CD8-positive, alpha-beta memory T cell (primary cell): ENCODE data around the gene MAGI1. TPM values are rescaled to one million over a fixed set of nuclear protein-coding genes. Genes with fewer than 3 reads are reported as not detected.

Source experiments
- CTCF ChIA-PET: fragments of 350-600 bp; sonication (Branson Sonifier 250); formaldehyde crosslinking; loops from one replicate; lab custom pipeline; 2021; ENCODE audit warnings: antibody characterized with exemption; lab: Charles Lee
- POLR2A ChIA-PET: fragments of 350-600 bp; sonication (Branson Sonifier 250); formaldehyde crosslinking; loops from one replicate; lab custom pipeline; 2021; ENCODE audit warnings: antibody characterized with exemption; lab: Charles Lee
- DNase-seq, 5 donors: peaks; one replicate each; pipeline versions ENCODE4 v3.0.0 to v3.0.0-alpha.2; 2020 to 2022; ENCODE audit warnings: mixed read lengths in 1 of 5
- H3K27ac ChIP-seq: one replicate; pipeline ENCODE4 v1.7.0; 2013; ENCODE audit warnings: low read depth, mild to moderate bottlenecking, low read length, moderate library complexity
- H3K27me3 ChIP-seq: 2 replicates; pipeline ENCODE4 v1.7.0; 2013; ENCODE audit warnings: low read length, mild to moderate bottlenecking; ENCODE audit not compliant: insufficient read depth, poor library complexity, severe bottlenecking
- H3K36me3 ChIP-seq: 2 replicates; pipeline ENCODE4 v1.7.0; 2013; ENCODE audit warnings: mild to moderate bottlenecking, low read length, moderate library complexity; ENCODE audit not compliant: insufficient read depth
- H3K4me1 ChIP-seq: 2 replicates; pipeline ENCODE4 v1.7.0; 2013; ENCODE audit warnings: mild to moderate bottlenecking, low read length, moderate library complexity; ENCODE audit not compliant: insufficient read depth
- H3K4me3 ChIP-seq: 2 replicates; pipeline ENCODE4 v1.7.0; 2013; ENCODE audit warnings: mild to moderate bottlenecking, low read length
- H3K9me3 ChIP-seq: 2 replicates; pipeline ENCODE4 v1.7.0; 2013; ENCODE audit warnings: mild to moderate bottlenecking, low read length
- H3K27ac Mint-ChIP-seq, 8 donors: one replicate each; pipeline ENCODE4 v1.8.0; 2020 to 2021; ENCODE audit warnings: mixed read lengths in 8 of 8, mild to moderate bottlenecking in 6 of 8, inconsistent platforms in 3 of 8, moderate library complexity in 3 of 8
- H3K27me3 Mint-ChIP-seq, 2 donors: one replicate each; pipeline ENCODE4 v1.8.0; 2020 to 2021; ENCODE audit warnings: mixed read lengths in 2 of 2, mild to moderate bottlenecking in 1 of 2, moderate library complexity in 1 of 2
- H3K36me3 Mint-ChIP-seq, 3 donors: one replicate each; pipeline ENCODE4 v1.8.0; 2020 to 2021; ENCODE audit warnings: mixed read lengths in 3 of 3, inconsistent platforms in 1 of 3, mild to moderate bottlenecking in 1 of 3
- H3K4me1 Mint-ChIP-seq, 3 donors: one replicate each; pipeline ENCODE4 v1.8.0; 2020 to 2021; ENCODE audit warnings: mixed read lengths in 3 of 3, inconsistent platforms in 1 of 3, mild to moderate bottlenecking in 1 of 3
- H3K4me3 Mint-ChIP-seq, 7 donors: one replicate each; pipeline ENCODE4 v1.8.0; 2020 to 2021; ENCODE audit warnings: mixed read lengths in 7 of 7, mild to moderate bottlenecking in 6 of 7, moderate library complexity in 4 of 7, inconsistent platforms in 2 of 7
- H3K9me3 Mint-ChIP-seq, 5 donors: one replicate each; pipeline ENCODE4 v1.8.0; 2020 to 2022; ENCODE audit warnings: mixed read lengths in 5 of 5, mild to moderate bottlenecking in 3 of 5, moderate library complexity in 2 of 5, inconsistent platforms in 1 of 5
- polyA plus RNA-seq: library from polyadenylated mRNA; unstranded; fragments of 300-500 nt; fragmentation: Illumina TruSeq; gene quantifications from one replicate; pipeline ENCODE4 v1.2.3, GENCODE V29; 2021
- total RNA-seq, 2 experiments: library from RNA; stranded (reverse); gene quantifications; one replicate each; pipeline ENCODE4 v1.2.3, GENCODE V29; 2021

Gene MAGI1
- total and polyA plus RNA-seq, 3 experiments from 2014 or later = 0.15 to 0.42 TPM; not detected in 1

GRCh38 chr3:65419233-65419632 is 619.5 kb downstream of the MAGI1 start:
- Mint-ChIP-seq H3K4me3 (no peak overlapping the region), H3K4me1 (no peaks in the 10 kb centered on the region), H3K9me3 (peaks cover 1 to 11% (median 6%) of the 10 kb centered on the region in 5 donors), H3K27me3 (peaks cover 0 to 3% of the 10 kb centered on the region in 2 donors), H3K27ac (no peak overlapping the region), H3K36me3 (no peaks in the 10 kb centered on the region)
- no peak for DNase-seq
- H3K27ac ChIP-seq = no peak overlapping the region
- POLR2A ChIA-PET = no interaction called here
- H3K36me3 ChIP-seq = no peaks in the 10 kb centered on the region
- no peaks in the 10 kb centered on the region for H3K4me1 ChIP-seq
- no peaks in the 10 kb centered on the region for H3K27me3 ChIP-seq
- H3K9me3 ChIP-seq = no peaks in the 10 kb centered on the region
- CTCF ChIA-PET = no interaction called here
- no peak overlapping the region for H3K4me3 ChIP-seq

- H3K4me1 Mint-ChIP-seq = no peaks in the 10 kb centered on the region
- Histone ChIP-seq H3K4me1 (no peaks in the 10 kb centered on the region), H3K27ac (no peak overlapping the region), H3K27me3 (no peaks in the 10 kb centered on the region), H3K4me3 (no peak overlapping the region), H3K36me3 (no peaks in the 10 kb centered on the region), H3K9me3 (no peaks in the 10 kb centered on the region)
- no peak overlapping the region for H3K27ac Mint-ChIP-seq
- CTCF ChIA-PET = no interaction called here
- POLR2A ChIA-PET = no interaction called here
- peaks cover 1 to 16% (median 3%) of the 10 kb centered on the region in 5 donors for H3K9me3 Mint-ChIP-seq
- H3K36me3 Mint-ChIP-seq = no peaks in the 10 kb centered on the region
- H3K4me3 Mint-ChIP-seq = no peak overlapping the region
- H3K27me3 Mint-ChIP-seq = peaks cover 0 to 3% of the 10 kb centered on the region in 2 donors
- DNase-seq = no peak
Observed at GRCh38 chr3:65413891-65414290, 624.8 kb downstream of the MAGI1 start.

DNA sequence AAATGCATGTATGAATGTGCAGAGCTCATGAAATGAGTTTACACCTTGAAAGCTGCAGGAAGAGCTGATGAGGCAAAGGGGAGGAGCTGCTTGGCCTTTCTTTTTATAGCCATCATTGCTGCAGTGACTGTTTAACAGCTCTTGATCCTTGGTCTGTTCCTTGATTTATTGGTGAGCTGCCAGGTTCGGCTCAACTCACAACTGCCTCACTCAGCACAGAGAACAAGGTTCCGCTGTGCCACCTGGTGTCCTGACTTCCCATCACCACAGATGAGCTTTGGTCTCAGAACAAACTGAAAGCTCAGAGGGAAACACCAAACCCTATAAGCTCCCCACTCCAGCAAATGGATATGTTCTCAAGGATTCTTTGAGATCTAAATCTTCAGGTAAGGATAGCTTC is 626.1 kb downstream of the MAGI1 start:
- Histone ChIP-seq H3K4me1 (no peaks in the 10 kb centered on the region), H3K27me3 (no peaks in the 10 kb centered on the region), H3K27ac (no peak overlapping the region), H3K4me3 (no peak overlapping the region), H3K9me3 (no peaks in the 10 kb centered on the region), H3K36me3 (no peaks in the 10 kb centered on the region)
- POLR2A ChIA-PET = no interaction called here
- no peaks in the 10 kb centered on the region for H3K4me1 Mint-ChIP-seq
- H3K4me3 Mint-ChIP-seq = no peak overlapping the region
- no peak overlapping the region for H3K27ac Mint-ChIP-seq
- no peak for DNase-seq
- H3K9me3 Mint-ChIP-seq = peaks cover 0 to 15% (median 3%) of the 10 kb centered on the region in 5 donors
- CTCF ChIA-PET = no interaction called here
- H3K36me3 Mint-ChIP-seq = no peaks in the 10 kb centered on the region
- no peaks in the 10 kb centered on the region for H3K27me3 Mint-ChIP-seq

DNA sequence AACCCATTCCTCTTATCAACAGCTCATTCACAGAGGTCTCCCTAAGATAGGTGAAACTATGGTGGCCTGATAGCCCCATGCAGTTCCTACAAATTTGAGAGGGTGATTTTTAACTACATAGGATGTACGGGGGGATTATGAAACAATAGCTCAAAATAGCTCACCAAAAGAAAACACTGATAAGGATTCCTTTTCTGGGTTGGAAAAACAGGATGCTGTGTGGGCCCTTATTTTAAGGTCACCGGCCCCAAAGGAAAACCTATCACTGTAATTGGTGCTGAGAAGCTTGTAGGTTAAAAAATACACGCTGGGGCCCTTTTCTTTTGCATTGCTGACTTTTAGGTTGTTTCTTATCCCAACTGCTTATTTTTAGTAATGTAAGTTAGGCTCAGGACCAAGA is 627.4 kb downstream of the MAGI1 start:
- no peak overlapping the region for H3K4me3 Mint-ChIP-seq
- Histone ChIP-seq H3K36me3 (no peaks in the 10 kb centered on the region), H3K27me3 (no peaks in the 10 kb centered on the region), H3K27ac (no peak overlapping the region), H3K9me3 (no peaks in the 10 kb centered on the region), H3K4me1 (no peaks in the 10 kb centered on the region), H3K4me3 (no peak overlapping the region)
- no peaks in the 10 kb centered on the region for H3K36me3 Mint-ChIP-seq
- no peak overlapping the region for H3K27ac Mint-ChIP-seq
- ChIA-PET POLR2A (no interaction called here), CTCF (no interaction called here)
- H3K4me1 Mint-ChIP-seq = no peaks in the 10 kb centered on the region
- peaks cover 0 to 15% (median 3%) of the 10 kb centered on the region in 5 donors for H3K9me3 Mint-ChIP-seq
- DNase-seq = no peak
- no peaks in the 10 kb centered on the region for H3K27me3 Mint-ChIP-seq

DNA sequence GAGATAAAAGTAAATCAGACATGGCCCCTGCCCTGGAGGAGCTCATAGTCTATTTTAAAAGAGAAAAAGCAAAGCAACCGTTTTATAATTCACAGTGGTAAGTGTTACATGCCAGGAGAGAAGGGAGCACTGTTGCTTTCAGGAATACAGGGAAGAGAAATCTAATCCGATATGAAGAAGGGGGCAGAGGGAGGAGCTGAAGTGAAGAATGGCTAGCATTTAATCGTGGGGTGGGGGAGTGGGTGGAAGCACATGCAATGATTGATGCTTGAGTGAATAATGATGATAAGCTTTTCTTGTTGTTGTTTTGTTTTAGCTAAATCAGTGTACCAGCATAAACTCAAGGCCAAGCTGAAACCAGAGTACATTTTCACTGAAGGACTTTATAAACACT is 629.5 kb downstream of the MAGI1 start:
- no peaks in the 10 kb centered on the region for H3K4me1 Mint-ChIP-seq
- ChIA-PET POLR2A (no interaction called here), CTCF (interaction anchor here (1.4 kb wide), 1 partner anchor 14 kb away, joined by 3 read pairs; no protein-coding TSS in a partner anchor)
- no peak overlapping the region for H3K4me3 Mint-ChIP-seq
- Histone ChIP-seq H3K4me1 (no peaks in the 10 kb centered on the region), H3K27me3 (no peaks in the 10 kb centered on the region), H3K4me3 (no peak overlapping the region), H3K9me3 (no peaks in the 10 kb centered on the region), H3K27ac (no peak overlapping the region), H3K36me3 (no peaks in the 10 kb centered on the region)
- H3K9me3 Mint-ChIP-seq = peaks cover 0 to 11% (median 2%) of the 10 kb centered on the region in 5 donors
- H3K27ac Mint-ChIP-seq = no peak overlapping the region
- DNase-seq = no peak
- H3K27me3 Mint-ChIP-seq = no peaks in the 10 kb centered on the region
- no peaks in the 10 kb centered on the region for H3K36me3 Mint-ChIP-seq

DNA sequence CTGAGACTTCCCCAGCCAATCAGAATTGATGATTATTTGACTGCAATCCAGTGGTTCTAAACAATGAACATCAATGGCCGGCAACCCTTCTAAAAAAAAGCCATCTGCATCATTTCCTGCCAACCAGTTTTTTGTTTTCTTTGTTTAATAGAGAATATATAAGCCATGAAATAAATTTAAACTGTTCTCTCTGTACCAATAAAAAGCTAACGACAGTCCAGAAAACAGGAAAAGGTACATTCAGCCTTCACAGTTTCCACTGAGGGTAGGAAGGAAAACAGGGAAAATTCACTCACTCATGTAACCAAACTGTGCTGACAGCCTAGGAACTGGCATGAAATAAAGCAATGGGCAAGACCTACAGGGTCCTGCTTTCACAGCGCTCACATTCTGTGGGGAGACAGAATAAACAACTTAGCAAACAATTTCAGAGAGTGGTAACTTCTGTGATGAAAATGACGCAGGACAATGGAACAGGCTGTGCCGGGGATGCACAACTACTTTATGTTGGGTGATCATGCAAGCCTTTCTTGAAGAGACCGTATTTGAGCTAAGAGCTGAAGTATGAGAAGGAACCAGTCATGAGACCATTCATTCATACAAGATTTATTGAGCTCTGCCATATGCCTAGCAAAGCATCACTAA is 630.1 kb downstream of the MAGI1 start:
- no peak overlapping the region for H3K4me3 Mint-ChIP-seq
- no peaks in the 10 kb centered on the region for H3K4me1 Mint-ChIP-seq
- no peak overlapping the region for H3K27ac ChIP-seq
- DNase-seq = no peak
- H3K9me3 Mint-ChIP-seq = peaks cover 0 to 11% (median 2%) of the 10 kb centered on the region in 5 donors
- no peaks in the 10 kb centered on the region for H3K27me3 ChIP-seq
- H3K4me3 ChIP-seq = no peak overlapping the region
- POLR2A ChIA-PET = no interaction called here
- H3K36me3 Mint-ChIP-seq = no peaks in the 10 kb centered on the region
- CTCF ChIA-PET = interaction anchor here (1.4 kb wide), 1 partner anchor 15 kb away, joined by 3 read pairs; no protein-coding TSS in a partner anchor
- no peaks in the 10 kb centered on the region for H3K4me1 ChIP-seq
- H3K36me3 ChIP-seq = no peaks in the 10 kb centered on the region
- H3K27ac Mint-ChIP-seq = no peak overlapping the region
- no peaks in the 10 kb centered on the region for H3K27me3 Mint-ChIP-seq
- H3K9me3 ChIP-seq = no peaks in the 10 kb centered on the region

GRCh38 chr3:65406470-65406869 is 632.2 kb downstream of the MAGI1 start:
- peaks cover 0 to 7% (median 2%) of the 10 kb centered on the region in 5 donors for H3K9me3 Mint-ChIP-seq
- no peak overlapping the region for H3K4me3 Mint-ChIP-seq
- no peaks in the 10 kb centered on the region for H3K9me3 ChIP-seq
- H3K27me3 Mint-ChIP-seq = no peaks in the 10 kb centered on the region
- H3K27me3 ChIP-seq = no peaks in the 10 kb centered on the region
- no peaks in the 10 kb centered on the region for H3K4me1 Mint-ChIP-seq
- DNase-seq = no peak
- H3K27ac Mint-ChIP-seq = no peak overlapping the region
- H3K36me3 Mint-ChIP-seq = no peaks in the 10 kb centered on the region
- no peaks in the 10 kb centered on the region for H3K4me1 ChIP-seq
- POLR2A ChIA-PET = no interaction called here
- H3K27ac ChIP-seq = no peak overlapping the region
- no peak overlapping the region for H3K4me3 ChIP-seq
- CTCF ChIA-PET = no interaction called here
- no peaks in the 10 kb centered on the region for H3K36me3 ChIP-seq

GRCh38 chr3:65402597-65402996 is 636.1 kb downstream of the MAGI1 start:
- no peaks in the 10 kb centered on the region for H3K4me1 Mint-ChIP-seq
- Histone ChIP-seq H3K4me3 (no peak overlapping the region), H3K36me3 (no peaks in the 10 kb centered on the region), H3K9me3 (no peaks in the 10 kb centered on the region), H3K4me1 (no peaks in the 10 kb centered on the region), H3K27me3 (no peaks in the 10 kb centered on the region), H3K27ac (no peak overlapping the region)
- no peaks in the 10 kb centered on the region for H3K27me3 Mint-ChIP-seq
- H3K9me3 Mint-ChIP-seq = peaks cover 0 to 2% (median 0%) of the 10 kb centered on the region in 5 donors
- ChIA-PET CTCF (no interaction called here), POLR2A (no interaction called here)
- H3K4me3 Mint-ChIP-seq = no peak overlapping the region
- no peak for DNase-seq
- H3K36me3 Mint-ChIP-seq = no peaks in the 10 kb centered on the region
- H3K27ac Mint-ChIP-seq = no peak overlapping the region
